A549 (cell line): ENCODE results near the gene WHRN. TPM values are rescaled to one million over a fixed set of nuclear protein-coding genes. Genes with fewer than 3 reads are reported as not detected.

Experiments
- ATAC-seq, 2 experiments: fragments of 200-7000 bp in 1 of 2; fragments of >200 bp in 1 of 2; cut with Nextera tagmentation in 1 of 2; cut with Tn5 transposase in 1 of 2; 3 replicates each; pipeline versions ENCODE4 v1.8.0 to v1.9.1; 2018 to 2020; ENCODE audit warnings: mild to moderate bottlenecking in 1 of 2, moderate library complexity in 1 of 2
- CTCF ChIA-PET: fragments of 300-600 bp; sonication (Branson Sonifier 250); formaldehyde crosslinking; extraction: SDS; loops from one replicate; lab custom pipeline; 2021; ENCODE audit warnings: antibody characterized with exemption, inconsistent platforms; lab: Yijun Ruan, JAX
- POLR2A ChIA-PET: fragments of 350-600 bp; formaldehyde crosslinking; extraction: SDS; loops from one replicate; lab custom pipeline; 2021; ENCODE audit warnings: antibody characterized with exemption, inconsistent platforms; lab: Yijun Ruan, JAX
- DNase-seq, 2 experiments: peaks; one replicate each; pipeline versions ENCODE4 v3.0.0 to v3.0.0-alpha.2; 2011 to 2016; ENCODE audit warnings: low read depth in 1 of 2, low spot score in 1 of 2
- FAIRE-seq: peaks from 2 replicates; lab custom pipeline; 2011; peaks lifted over from hg19 to GRCh38; lab: Jason Lieb, UNC
- H3K27ac ChIP-seq, 2 experiments: fragments of >200 bp; sonication (Bioruptor Twin); formaldehyde crosslinking; 3 replicates each; pipeline ENCODE4 v1.5.1; 2016 to 2017
- H3K4me1 ChIP-seq: fragments of >200 bp; sonication (Bioruptor Twin); formaldehyde crosslinking; 3 replicates; pipeline ENCODE4 v1.6.1; 2016
- H3K4me2 ChIP-seq: fragments of >200 bp; sonication (Bioruptor Twin); formaldehyde crosslinking; 3 replicates; pipeline ENCODE4 v1.6.1; 2016
- H3K4me3 ChIP-seq: fragments of >200 bp; sonication (Bioruptor Twin); formaldehyde crosslinking; 3 replicates; pipeline ENCODE4 v1.5.1; 2016
- H3K9me3 ChIP-seq: fragments of >200 bp; sonication (Bioruptor Twin); formaldehyde crosslinking; 3 replicates; pipeline ENCODE4 v1.6.1; 2016
- CBX8 ChIP-seq: fragments of 200-600 bp; sonication (generic); IDR thresholded peaks from 2 replicates; pipeline ENCODE4 v1.6.1; 2016
- CEBPB ChIP-seq, 2 experiments: fragments of >200 bp in 1 of 2; sonication (Bioruptor Twin) in 1 of 2; formaldehyde crosslinking in 1 of 2; IDR thresholded peaks; 2 replicates each; pipeline ENCODE4 v1.6.1; 2012 to 2016
- ESRRA ChIP-seq: fragments of 150-350 bp; IDR thresholded peaks from 2 replicates; pipeline ENCODE4 v1.6.1; 2014; ENCODE audit warnings: mild to moderate bottlenecking, low read length, borderline replicate concordance
- FOSL2 ChIP-seq, 2 experiments: fragments of 450-650 bp in 1 of 2; fragments of >200 bp in 1 of 2; sonication (Bioruptor Twin) in 1 of 2; formaldehyde crosslinking; IDR thresholded peaks; 2 replicates each; pipeline versions ENCODE4 v1.5.0 to v1.6.1; 2016 to 2020; ENCODE audit warnings: mild to moderate bottlenecking in 1 of 2, moderate library complexity in 1 of 2
- HDAC2 ChIP-seq: fragments of 200-600 bp; sonication (generic); IDR thresholded peaks from 2 replicates; pipeline ENCODE4 v1.6.1; 2016
- JUN ChIP-seq, 2 experiments: fragments of >200 bp; sonication (Bioruptor Twin); formaldehyde crosslinking; IDR thresholded peaks; 2 replicates in 1 of 2; 3 replicates in 1 of 2; pipeline ENCODE4 v1.6.1; 2016 to 2017
- MAFK ChIP-seq: fragments of 450-650 bp; IDR thresholded peaks from 2 replicates; pipeline ENCODE4 v1.6.1; 2014; ENCODE audit not compliant: partially characterized antibody
- MYC ChIP-seq: IDR thresholded peaks from 2 replicates; pipeline ENCODE4 v1.6.1; 2012; ENCODE audit warnings: mild to moderate bottlenecking, inconsistent platforms, low read length, improper control_type of control experiment, borderline replicate concordance
- POLR2A ChIP-seq: IDR thresholded peaks from 2 replicates; pipeline ENCODE4 v1.6.1; 2012; ENCODE audit warnings: mild to moderate bottlenecking, low read length
- RCOR1 ChIP-seq: fragments of 150-350 bp; IDR thresholded peaks from 2 replicates; pipeline ENCODE4 v1.6.1; 2014; ENCODE audit warnings: antibody characterized with exemption, low read length, low read depth
- RNF2 ChIP-seq: fragments of 200-600 bp; sonication (generic); IDR thresholded peaks from 2 replicates; pipeline ENCODE4 v1.6.1; 2016; ENCODE audit warnings: low read depth, mild to moderate bottlenecking, antibody characterized with exemption, moderate library complexity, borderline replicate concordance
- SMC3 ChIP-seq: fragments of >200 bp; sonication (Bioruptor Twin); formaldehyde crosslinking; IDR thresholded peaks from 3 replicates; pipeline ENCODE4 v1.6.1; 2018; ENCODE audit warnings: inconsistent platforms
- TFCP2L1 ChIP-seq: fragments of 250-450 bp; sonication (Bioruptor Pico); IDR thresholded peaks from 2 replicates; pipeline ENCODE4 v1.5.0; 2021; ENCODE audit warnings: mild to moderate bottlenecking
- ZC3H11A ChIP-seq: fragments of 450-650 bp; IDR thresholded peaks from 2 replicates; pipeline ENCODE4 v1.6.1; 2014; ENCODE audit warnings: antibody characterized with exemption, mild to moderate bottlenecking
- ZFP36 ChIP-seq: fragments of 450-650 bp; IDR thresholded peaks from 2 replicates; pipeline ENCODE4 v1.6.1; 2014; ENCODE audit warnings: borderline replicate concordance; ENCODE audit not compliant: partially characterized antibody
- ZNF302 ChIP-seq: fragments of 250-450 bp; sonication (Bioruptor Pico); IDR thresholded peaks from 2 replicates; pipeline ENCODE4 v1.9.0; 2021; ENCODE audit warnings: inconsistent platforms, mild to moderate bottlenecking, moderate library complexity
- ZSCAN20 ChIP-seq: fragments of 250-450 bp; sonication (Bioruptor Pico); IDR thresholded peaks from 2 replicates; pipeline ENCODE4 v1.8.0; 2022; ENCODE audit warnings: mild to moderate bottlenecking, moderate library complexity
- WGBS: methylation state at CpG from one replicate; pipeline ENCODE4 v1.1.6; 2017; ENCODE audit errors: missing lambda C conversion rate; 5-methylcytosine and 5-hydroxymethylcytosine counted together
- polyA plus RNA-seq, 4 experiments: library from polyadenylated mRNA; depleted of rRNA in 3 of 4; stranded (reverse); fragments of >200 nt; fragmentation: RNase III in 1 of 4; extraction: RNeasy Plus Mini Kit Qiagen cat#74134 plus additional on column Dnase treatment in 1 of 4; gene quantifications; 2 replicates in 3 of 4; 3 replicates in 1 of 4; pipeline ENCODE4 v1.2.3, GENCODE V29; 2011 to 2017
- TF ChIP-seq, protein P1 (sequence below): fragments of >200 bp; sonication (Bioruptor Twin); formaldehyde crosslinking; IDR thresholded peaks from 2 replicates; pipeline ENCODE4 v1.6.1; 2016
- TF ChIP-seq, protein P2 (sequence below): fragments of 450-650 bp; IDR thresholded peaks from 2 replicates; pipeline ENCODE4 v1.6.1; 2014; ENCODE audit warnings: antibody characterized with exemption
- TF ChIP-seq, protein P3 (sequence below): fragments of >200 bp; sonication (Bioruptor Twin); formaldehyde crosslinking; IDR thresholded peaks from 3 replicates; pipeline ENCODE4 v1.5.1; 2016
- TF ChIP-seq, protein P4 (sequence below): fragments of 150-350 bp; IDR thresholded peaks from 2 replicates; pipeline ENCODE4 v1.6.1; 2014; ENCODE audit warnings: low read depth, mild to moderate bottlenecking, low read length

The WHRN gene
- polyA plus RNA-seq, 2 of the 4 experiments (the other 2 are of a cell fraction), result 1.2 to 3.2 TPM

DNA sequence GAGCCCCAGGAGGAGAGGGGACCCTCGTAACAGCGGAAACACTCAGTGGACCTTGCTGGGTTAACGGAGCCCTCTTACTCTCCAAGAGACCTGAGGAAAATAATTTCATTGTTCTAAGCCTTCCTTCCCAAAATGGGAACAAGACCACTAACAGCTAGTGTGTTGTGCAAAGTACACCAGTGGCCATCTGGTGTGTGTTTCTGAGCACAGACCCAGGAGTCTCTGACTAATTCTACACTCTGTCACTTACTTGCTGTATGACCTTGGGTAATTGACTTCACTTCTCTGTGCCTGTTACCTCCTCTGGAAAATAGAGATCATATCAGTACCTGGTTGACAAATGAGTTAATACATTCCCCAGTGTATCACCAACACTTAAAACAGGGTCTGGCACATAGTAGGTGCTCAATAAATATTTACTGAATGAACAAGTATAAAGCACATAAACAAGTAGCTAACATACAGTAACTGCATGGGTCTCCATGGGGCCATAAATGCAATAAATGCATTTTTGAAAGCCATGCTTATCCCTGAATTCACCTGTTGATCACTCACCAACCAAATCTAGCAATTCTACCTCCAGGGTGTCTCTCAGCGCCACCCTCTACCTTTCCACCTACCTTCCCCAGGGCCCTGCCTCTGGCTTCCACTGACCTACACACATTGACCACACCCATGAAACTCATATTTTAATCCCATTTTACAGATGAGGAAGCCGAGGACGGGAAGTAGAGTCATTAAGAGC, 72.8 kb downstream of the WHRN start:
- CTCF ChIA-PET, result interaction anchor here (0.7 to 12.3 kb wide), 10 partner anchors 14 to 587 kb away, joined by 3 to 202 read pairs (median 8); partner anchors contain the start of gene TEX53
- FAIRE-seq, result no peak
- no peak overlapping the region for H3K4me2 ChIP-seq
- no peaks in the 10 kb centered on the region for H3K9me3 ChIP-seq
- no peak overlapping the region for H3K27ac ChIP-seq
- no peak for TF ChIP-seq ZC3H11A
- no peak for TF ChIP-seq ZNF302 (CRISPR knock-in tag)
- TF ChIP-seq, protein P1, sequence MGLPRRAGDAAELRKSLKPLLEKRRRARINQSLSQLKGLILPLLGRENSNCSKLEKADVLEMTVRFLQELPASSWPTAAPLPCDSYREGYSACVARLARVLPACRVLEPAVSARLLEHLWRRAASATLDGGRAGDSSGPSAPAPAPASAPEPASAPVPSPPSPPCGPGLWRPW, result no peak
- no peak for TF ChIP-seq CEBPB (IDR thresholded peaks at IDR 0.05)
- no peak for TF ChIP-seq FOSL2 (IDR thresholded peaks at IDR 0.05)
- no peak for TF ChIP-seq FOSL2 (CRISPR knock-in tag; IDR thresholded peaks at IDR 0.05)
- no peak for TF ChIP-seq RCOR1
- TF ChIP-seq, protein P2, sequence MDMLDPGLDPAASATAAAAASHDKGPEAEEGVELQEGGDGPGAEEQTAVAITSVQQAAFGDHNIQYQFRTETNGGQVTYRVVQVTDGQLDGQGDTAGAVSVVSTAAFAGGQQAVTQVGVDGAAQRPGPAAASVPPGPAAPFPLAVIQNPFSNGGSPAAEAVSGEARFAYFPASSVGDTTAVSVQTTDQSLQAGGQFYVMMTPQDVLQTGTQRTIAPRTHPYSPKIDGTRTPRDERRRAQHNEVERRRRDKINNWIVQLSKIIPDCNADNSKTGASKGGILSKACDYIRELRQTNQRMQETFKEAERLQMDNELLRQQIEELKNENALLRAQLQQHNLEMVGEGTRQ, result no peak
- no peak for TF ChIP-seq ZFP36
- TF ChIP-seq, protein P3, sequence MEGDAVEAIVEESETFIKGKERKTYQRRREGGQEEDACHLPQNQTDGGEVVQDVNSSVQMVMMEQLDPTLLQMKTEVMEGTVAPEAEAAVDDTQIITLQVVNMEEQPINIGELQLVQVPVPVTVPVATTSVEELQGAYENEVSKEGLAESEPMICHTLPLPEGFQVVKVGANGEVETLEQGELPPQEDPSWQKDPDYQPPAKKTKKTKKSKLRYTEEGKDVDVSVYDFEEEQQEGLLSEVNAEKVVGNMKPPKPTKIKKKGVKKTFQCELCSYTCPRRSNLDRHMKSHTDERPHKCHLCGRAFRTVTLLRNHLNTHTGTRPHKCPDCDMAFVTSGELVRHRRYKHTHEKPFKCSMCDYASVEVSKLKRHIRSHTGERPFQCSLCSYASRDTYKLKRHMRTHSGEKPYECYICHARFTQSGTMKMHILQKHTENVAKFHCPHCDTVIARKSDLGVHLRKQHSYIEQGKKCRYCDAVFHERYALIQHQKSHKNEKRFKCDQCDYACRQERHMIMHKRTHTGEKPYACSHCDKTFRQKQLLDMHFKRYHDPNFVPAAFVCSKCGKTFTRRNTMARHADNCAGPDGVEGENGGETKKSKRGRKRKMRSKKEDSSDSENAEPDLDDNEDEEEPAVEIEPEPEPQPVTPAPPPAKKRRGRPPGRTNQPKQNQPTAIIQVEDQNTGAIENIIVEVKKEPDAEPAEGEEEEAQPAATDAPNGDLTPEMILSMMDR, result no peak
- TF ChIP-seq, all 56 proteins: peak for 0
- DNase-seq (no peak), ATAC-seq (no peak)
- 70% methylated on average over 6 of the region's 6 CpGs for WGBS
- Histone ChIP-seq H3K4me1 (no peaks in the 10 kb centered on the region), H3K4me3 (no peak overlapping the region)
- POLR2A ChIA-PET, result no interaction called here

DNA sequence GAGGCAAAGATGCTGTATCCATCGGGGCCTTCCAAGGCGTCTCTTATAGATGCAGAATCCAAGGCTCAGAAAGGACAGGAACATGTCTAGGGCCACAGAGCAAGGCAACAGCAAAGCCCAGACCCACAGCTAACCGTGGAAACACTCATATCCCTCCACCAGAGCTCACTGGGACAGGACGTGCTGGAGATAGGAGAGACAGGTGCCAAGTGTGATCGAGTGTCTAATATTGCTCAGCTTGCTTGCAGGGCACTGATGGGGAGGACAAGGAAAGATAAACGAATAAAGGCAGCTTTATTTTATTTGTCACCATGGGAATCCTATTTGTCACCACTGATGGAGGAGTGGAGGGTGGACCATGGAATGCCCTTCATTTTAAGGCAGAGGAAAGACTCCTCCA, 73.5 kb downstream of the WHRN start:
- Histone ChIP-seq H3K4me2 (no peak overlapping the region), H3K27ac (no peak overlapping the region), H3K9me3 (no peaks in the 10 kb centered on the region), H3K4me1 (no peaks in the 10 kb centered on the region), H3K4me3 (no peak overlapping the region)
- TF ChIP-seq SMC3, result no peak
- TF ChIP-seq CEBPB (IDR thresholded peaks at IDR 0.05), result no peak
- no peak for TF ChIP-seq ZSCAN20
- TF ChIP-seq, protein P4, sequence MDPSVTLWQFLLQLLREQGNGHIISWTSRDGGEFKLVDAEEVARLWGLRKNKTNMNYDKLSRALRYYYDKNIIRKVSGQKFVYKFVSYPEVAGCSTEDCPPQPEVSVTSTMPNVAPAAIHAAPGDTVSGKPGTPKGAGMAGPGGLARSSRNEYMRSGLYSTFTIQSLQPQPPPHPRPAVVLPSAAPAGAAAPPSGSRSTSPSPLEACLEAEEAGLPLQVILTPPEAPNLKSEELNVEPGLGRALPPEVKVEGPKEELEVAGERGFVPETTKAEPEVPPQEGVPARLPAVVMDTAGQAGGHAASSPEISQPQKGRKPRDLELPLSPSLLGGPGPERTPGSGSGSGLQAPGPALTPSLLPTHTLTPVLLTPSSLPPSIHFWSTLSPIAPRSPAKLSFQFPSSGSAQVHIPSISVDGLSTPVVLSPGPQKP, result no peak
- TF ChIP-seq, protein P3, result no peak
- no peak for TF ChIP-seq JUN (IDR thresholded peaks at IDR 0.05)
- no peak for TF ChIP-seq ZNF302 (CRISPR knock-in tag)
- TF ChIP-seq ESRRA, result no peak
- TF ChIP-seq MYC, result no peak
- no peak for TF ChIP-seq POLR2A
- TF ChIP-seq, protein P1, result no peak
- TF ChIP-seq TFCP2L1 (CRISPR knock-in tag), result no peak
- TF ChIP-seq, protein P2, result no peak
- no peak for TF ChIP-seq RNF2
- no peak for TF ChIP-seq HDAC2
- TF ChIP-seq CBX8, result no peak
- no peak for TF ChIP-seq MAFK
- CTCF ChIA-PET, result interaction anchor here (1.0 to 12.3 kb wide), 7 partner anchors 14 to 583 kb away, joined by 3 to 202 read pairs (median 6); partner anchors contain the start of gene TEX53
- WGBS, result 44% methylated on average over 6 of the region's 6 CpGs
- ATAC-seq (no peak), FAIRE-seq (no peak), DNase-seq (no peak)
- POLR2A ChIA-PET, result no interaction called here
